Memory B cell (primary cell): ENCODE results near the gene DCAF8.

Source experiments
- ATAC-seq: fragments of 150-1000 bp; cut with Tn5 transposase; 2 replicates; pipeline ENCODE4 v1.10.0; 2021; ENCODE audit warnings: low read depth, mild to moderate bottlenecking, moderate library complexity
- DNase-seq, 2 donors: peaks; one replicate each; pipeline ENCODE4 v3.0.0; 2022; ENCODE audit warnings: low spot score in 2 of 2
- H3K27ac Mint-ChIP-seq: one replicate; pipeline ENCODE4 v1.8.0; 2022; ENCODE audit warnings: mild to moderate bottlenecking, moderate library complexity, mixed read lengths
- H3K27me3 Mint-ChIP-seq: one replicate; pipeline ENCODE4 v1.8.0; 2022; ENCODE audit warnings: mixed read lengths
- H3K36me3 Mint-ChIP-seq: one replicate; pipeline ENCODE4 v1.8.0; 2022; ENCODE audit warnings: mild to moderate bottlenecking, mixed read lengths
- H3K4me1 Mint-ChIP-seq: one replicate; pipeline ENCODE4 v1.8.0; 2022; ENCODE audit warnings: mixed read lengths
- H3K4me3 Mint-ChIP-seq: one replicate; pipeline ENCODE4 v1.8.0; 2022; ENCODE audit warnings: mild to moderate bottlenecking, moderate library complexity, mixed read lengths
- H3K9me3 Mint-ChIP-seq: one replicate; pipeline ENCODE4 v1.8.0; 2022; ENCODE audit warnings: mixed read lengths

DCAF8 gene

DNA sequence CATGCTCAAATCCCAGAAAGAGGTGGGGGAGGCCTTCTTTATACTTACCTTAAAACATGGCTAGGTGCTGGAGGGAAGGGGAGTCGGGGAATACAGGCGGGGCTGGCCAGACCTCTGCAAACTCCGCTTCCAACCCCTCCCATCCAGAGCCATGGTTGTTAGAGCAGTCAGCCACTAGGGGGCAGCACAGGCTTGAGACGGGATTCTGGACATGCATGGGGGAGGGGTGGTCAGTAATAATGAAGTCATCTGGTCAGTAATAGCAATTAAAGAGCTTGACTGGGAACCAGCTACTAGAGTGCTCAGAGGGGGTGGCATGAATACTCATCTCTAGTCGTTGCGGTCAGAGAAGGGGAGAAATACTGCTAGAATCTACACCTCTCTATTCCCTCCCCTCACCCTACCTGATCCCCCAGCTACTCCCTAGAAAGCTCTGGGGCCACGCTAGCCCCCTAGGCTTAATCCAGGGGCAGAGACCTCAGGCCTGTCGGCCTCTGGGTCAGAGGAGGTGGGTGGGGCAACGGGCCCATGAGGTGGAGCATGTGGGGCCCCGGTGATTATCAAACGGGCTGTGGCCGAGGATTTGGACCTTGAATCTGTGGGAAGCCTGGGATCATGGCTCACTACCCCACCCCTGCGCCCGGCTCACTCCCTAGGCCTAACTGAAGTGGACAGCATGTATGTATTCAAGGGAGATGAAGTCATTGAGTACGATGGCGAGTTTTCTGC is 69.1 kb downstream of the DCAF8 start:
- Mint-ChIP-seq H3K4me3 (no peak overlapping the region), H3K9me3 (no peaks in the 10 kb centered on the region), H3K27ac (no peak overlapping the region), H3K4me1 (peaks cover 2% of the 10 kb centered on the region), H3K36me3 (no peaks in the 10 kb centered on the region), H3K27me3 (peaks cover 2% of the 10 kb centered on the region)
- ATAC-seq = peak; percentile 86
- DNase-seq = peak; percentile 87 to 89

DNA sequence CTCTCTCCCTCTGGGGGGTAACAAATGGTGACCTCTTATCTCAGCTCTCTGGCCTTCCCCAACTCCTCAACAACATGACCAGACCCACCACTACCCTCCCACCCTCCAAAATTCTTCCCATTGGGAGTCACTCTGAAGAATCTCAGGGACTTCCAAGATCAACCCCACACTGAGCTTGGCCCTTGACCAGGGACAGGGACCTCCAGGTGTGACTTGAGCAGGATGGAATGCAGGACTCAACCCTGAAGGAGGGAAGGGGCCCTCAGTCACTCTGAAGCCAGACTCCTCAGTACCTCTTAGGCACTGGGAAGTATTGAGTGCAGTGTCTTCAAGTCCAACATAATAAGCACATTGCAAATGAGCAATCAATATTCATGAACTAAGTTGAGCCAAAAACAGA is 70.1 kb downstream of the DCAF8 start:
- peaks cover 2% of the 10 kb centered on the region for H3K27me3 Mint-ChIP-seq
- ATAC-seq = no peak
- no peaks in the 10 kb centered on the region for H3K9me3 Mint-ChIP-seq

DNA sequence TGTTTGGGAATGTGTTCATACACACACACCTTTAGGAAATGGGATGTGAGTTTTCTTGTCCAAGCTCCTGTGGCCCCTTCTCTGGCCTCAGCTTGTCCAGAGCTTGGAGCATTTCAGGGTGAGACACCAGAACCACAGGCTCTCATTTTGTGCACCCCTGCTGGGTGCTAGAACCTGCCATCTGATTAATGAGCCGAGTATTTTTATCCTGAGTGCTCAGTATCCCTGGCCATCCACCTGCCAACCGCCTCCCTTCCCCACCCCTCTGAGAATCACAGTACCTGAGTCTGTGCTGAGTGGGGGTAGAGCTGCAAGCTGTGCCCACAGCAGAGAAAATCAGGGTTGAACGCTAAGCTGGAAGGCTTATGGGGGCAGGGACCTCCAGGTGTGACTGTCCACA is 70.6 kb downstream of the DCAF8 start:
- no peaks in the 10 kb centered on the region for H3K4me1 Mint-ChIP-seq
- ATAC-seq (no peak), DNase-seq (no peak)
- H3K9me3 Mint-ChIP-seq = no peaks in the 10 kb centered on the region
- no peak overlapping the region for H3K27ac Mint-ChIP-seq
- H3K4me3 Mint-ChIP-seq = no peak overlapping the region
- H3K36me3 Mint-ChIP-seq = no peaks in the 10 kb centered on the region
- H3K27me3 Mint-ChIP-seq = peaks cover 2% of the 10 kb centered on the region

More for the DNA sequence above, 70.1 kb downstream of the DCAF8 start:
- H3K4me1 Mint-ChIP-seq = peaks cover 2% of the 10 kb centered on the region
- H3K27ac Mint-ChIP-seq = no peak overlapping the region
- no peak for DNase-seq
- H3K4me3 Mint-ChIP-seq = no peak overlapping the region
- H3K36me3 Mint-ChIP-seq = no peaks in the 10 kb centered on the region

DNA sequence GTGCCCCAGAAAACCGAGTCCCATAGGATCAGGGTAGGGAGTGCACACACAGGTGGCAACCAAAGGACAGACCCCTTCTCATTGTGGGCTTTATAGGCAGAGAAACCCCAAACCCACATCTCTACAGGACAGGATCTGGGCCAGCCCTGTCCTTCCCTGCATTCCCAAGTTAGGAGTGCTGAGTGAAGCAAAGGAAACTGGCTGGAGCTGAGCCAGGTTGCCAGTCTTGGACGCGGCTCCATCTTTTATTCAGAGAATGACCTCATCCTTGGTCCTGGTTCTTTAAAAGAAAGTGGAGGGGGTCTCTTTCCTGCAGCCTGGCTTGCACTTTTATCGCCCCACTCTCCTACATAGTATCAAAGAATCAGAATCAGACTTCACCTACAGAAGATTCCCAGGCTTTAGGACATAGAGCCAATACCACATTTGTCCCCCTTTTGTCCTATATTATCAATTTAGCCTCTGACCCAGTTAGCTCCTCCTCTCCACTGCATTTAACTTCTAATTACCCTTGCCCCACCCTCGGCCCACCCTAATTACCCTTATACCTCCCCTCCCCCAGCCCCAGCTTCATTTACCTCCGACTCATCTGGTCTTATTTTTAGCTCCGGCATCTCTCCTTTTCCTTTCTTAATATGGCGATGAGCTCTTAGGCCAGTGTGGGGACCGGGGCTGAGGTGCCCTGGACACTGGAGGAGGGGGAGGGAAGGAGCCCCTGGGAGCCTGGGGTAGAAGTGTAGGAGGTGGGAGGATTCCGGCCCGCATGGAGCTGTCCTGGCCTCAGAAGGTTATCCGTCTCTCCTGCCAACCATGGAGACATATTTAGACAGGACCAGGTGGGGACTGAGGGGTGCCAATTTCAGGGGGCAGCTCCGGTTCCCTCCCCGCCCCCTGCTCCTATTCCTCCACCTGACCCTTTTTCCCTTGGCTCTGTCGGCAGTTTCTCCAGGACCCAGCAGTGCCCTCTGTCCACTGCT is 72.4 kb downstream of the DCAF8 start, which contains the start of gene CASQ1:
TSS of gene CASQ1 (plus strand) at position 927 of the 977 bp plus-strand sequence. CDS start 177 bp downstream, outside the sequence.
- no peak for DNase-seq
- Mint-ChIP-seq H3K27me3 (peaks cover 9% of the 10 kb centered on the region), H3K4me1 (no peaks in the 10 kb centered on the region), H3K9me3 (no peaks in the 10 kb centered on the region), H3K36me3 (no peaks in the 10 kb centered on the region), H3K4me3 (no peak within 1 kb of the TSS), H3K27ac (no peak within 1 kb of the TSS)
- ATAC-seq = no peak

DNA sequence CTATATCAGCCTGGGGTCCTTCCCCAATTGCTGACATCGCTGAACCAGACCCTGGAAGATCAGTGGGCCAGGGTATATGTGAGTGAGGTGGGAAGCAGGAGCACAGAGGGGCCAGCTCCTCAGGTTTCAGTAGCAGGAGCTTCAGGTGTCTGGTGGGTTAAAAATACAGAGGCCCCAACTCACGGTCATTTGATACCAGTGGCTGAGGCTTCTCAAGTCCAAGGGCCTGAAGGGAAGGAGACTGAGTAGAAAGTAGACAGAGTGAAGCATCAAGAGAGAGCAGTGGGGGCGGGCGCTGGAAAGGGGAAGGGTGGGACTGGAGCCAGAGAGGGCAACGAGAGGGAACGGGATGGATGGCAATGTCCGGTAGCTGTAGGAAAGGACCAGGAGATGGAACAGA is 74.0 kb downstream of the DCAF8 start:
- H3K4me3 Mint-ChIP-seq = no peak overlapping the region
- H3K4me1 Mint-ChIP-seq = no peaks in the 10 kb centered on the region
- no peak overlapping the region for H3K27ac Mint-ChIP-seq
- peaks cover 9% of the 10 kb centered on the region for H3K27me3 Mint-ChIP-seq
- no peak for DNase-seq
- no peaks in the 10 kb centered on the region for H3K36me3 Mint-ChIP-seq
- ATAC-seq = no peak
- H3K9me3 Mint-ChIP-seq = no peaks in the 10 kb centered on the region

DNA sequence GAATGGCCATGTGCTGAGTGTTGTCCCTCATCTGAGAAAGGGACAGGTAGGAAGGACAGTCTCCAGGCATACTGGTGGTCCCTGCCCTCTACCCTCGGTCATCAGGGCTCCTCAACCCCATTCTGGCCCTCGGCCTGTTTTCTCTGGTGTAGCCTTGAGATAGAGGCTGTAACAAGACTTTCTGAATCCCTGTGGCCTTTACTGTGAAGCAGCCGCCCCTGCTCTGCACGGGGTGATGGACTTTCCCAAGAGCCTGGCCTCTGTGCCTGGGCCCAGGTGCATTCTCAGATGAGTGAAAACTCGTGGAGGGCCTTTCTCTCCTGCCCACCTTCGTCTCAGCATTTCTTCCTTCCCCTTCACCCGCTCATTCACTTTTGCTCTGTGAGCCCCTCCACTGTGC is 74.9 kb downstream of the DCAF8 start:
- DNase-seq (no peak), ATAC-seq (no peak)
- Mint-ChIP-seq H3K27ac (no peak overlapping the region), H3K4me3 (no peak overlapping the region), H3K9me3 (no peaks in the 10 kb centered on the region), H3K27me3 (peaks cover 11% of the 10 kb centered on the region), H3K4me1 (no peaks in the 10 kb centered on the region), H3K36me3 (no peaks in the 10 kb centered on the region)

DNA sequence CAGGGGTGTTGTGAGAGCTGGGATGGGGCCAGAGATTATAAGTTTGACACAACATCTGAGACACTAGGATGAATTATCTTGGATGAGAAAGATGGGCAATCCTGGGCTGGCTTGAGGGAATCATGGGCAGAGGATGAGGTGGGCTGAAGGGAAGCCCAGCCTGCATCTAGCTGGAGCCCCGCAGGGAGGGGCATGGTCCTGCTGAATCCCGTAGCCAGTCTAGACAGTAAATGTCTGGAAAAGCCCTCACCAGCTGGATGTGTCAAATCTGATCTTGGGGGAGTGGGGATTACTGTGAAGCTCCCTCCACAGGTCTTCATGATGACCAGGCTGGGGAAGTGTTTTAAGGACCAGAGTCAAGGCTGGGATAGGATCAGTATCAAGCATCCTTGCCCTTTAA is 75.6 kb downstream of the DCAF8 start:
- no peaks in the 10 kb centered on the region for H3K36me3 Mint-ChIP-seq
- DNase-seq (no peak), ATAC-seq (no peak)
- no peak overlapping the region for H3K27ac Mint-ChIP-seq
- peaks cover 13% of the 10 kb centered on the region for H3K27me3 Mint-ChIP-seq
- no peaks in the 10 kb centered on the region for H3K4me1 Mint-ChIP-seq
- no peaks in the 10 kb centered on the region for H3K9me3 Mint-ChIP-seq
- no peak overlapping the region for H3K4me3 Mint-ChIP-seq

DNA sequence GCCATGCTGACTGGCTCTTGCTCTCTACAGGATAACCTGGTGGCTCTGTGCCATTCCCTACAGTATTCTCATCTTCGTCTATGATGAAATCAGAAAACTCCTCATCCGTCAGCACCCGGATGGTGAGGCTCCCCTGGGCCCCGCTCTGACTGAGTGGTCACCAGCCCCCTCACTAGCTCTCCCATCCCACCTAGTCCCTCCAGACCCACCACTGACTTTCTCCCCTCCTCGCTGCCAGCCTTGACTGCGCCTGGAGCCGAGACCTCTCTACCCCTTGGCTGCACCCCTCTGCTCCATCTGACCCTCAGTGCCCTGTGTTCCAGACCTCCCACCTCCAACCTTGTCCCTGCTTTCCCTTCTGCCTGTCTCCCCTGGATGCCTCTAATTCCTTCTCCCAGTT is 76.1 kb downstream of the DCAF8 start:
- H3K9me3 Mint-ChIP-seq = no peaks in the 10 kb centered on the region
- peaks cover 14% of the 10 kb centered on the region for H3K27me3 Mint-ChIP-seq
- H3K4me1 Mint-ChIP-seq = no peaks in the 10 kb centered on the region
- no peak for DNase-seq
- H3K4me3 Mint-ChIP-seq = no peak overlapping the region
- H3K36me3 Mint-ChIP-seq = no peaks in the 10 kb centered on the region
- no peak for ATAC-seq
- H3K27ac Mint-ChIP-seq = no peak overlapping the region

DNA sequence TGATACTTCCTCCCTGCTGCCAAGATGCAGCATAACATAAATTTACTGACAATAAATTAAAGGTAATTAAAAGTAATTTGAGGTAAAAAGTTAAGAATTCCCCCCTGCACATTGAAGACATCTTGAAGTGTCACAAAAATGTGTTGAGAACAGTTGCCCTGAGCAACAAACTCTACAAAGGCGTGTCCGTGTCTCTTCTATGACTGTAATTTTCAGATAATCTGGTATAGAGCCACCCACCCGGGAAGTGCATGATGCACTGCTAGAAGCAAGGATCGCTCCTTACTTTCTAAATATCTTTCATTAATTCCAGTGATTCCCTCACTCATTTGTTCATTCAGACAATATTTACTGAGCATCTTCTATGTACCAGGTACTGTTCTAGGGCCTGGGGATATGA is 83.0 kb downstream of the DCAF8 start:
- no peaks in the 10 kb centered on the region for H3K36me3 Mint-ChIP-seq
- H3K27ac Mint-ChIP-seq = no peak overlapping the region
- no peaks in the 10 kb centered on the region for H3K4me1 Mint-ChIP-seq
- H3K27me3 Mint-ChIP-seq = peaks cover 8% of the 10 kb centered on the region
- no peaks in the 10 kb centered on the region for H3K9me3 Mint-ChIP-seq
- no peak for DNase-seq
- ATAC-seq = no peak
- no peak overlapping the region for H3K4me3 Mint-ChIP-seq

DNA sequence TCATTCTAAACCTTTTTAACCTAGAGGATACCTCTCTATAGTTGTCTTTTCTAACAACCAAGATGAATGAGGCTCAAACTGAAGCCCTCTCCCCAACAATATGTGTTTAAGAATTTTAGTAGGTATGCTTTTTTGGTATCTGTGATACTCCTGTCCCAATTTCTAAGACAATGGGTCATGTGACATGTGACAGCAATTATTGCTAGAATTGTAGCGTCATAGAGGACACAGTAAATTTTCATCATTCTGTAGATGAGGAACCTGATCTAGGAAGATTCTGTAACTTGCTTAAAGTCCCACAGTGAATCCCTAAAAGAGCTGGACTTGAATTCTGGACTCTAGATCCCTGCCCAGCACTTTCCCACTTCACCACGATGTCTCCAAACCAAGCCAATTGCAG is 83.6 kb downstream of the DCAF8 start:
- no peak for DNase-seq
- Mint-ChIP-seq H3K9me3 (no peaks in the 10 kb centered on the region), H3K36me3 (no peaks in the 10 kb centered on the region), H3K27ac (no peak overlapping the region), H3K27me3 (peaks cover 8% of the 10 kb centered on the region), H3K4me3 (no peak overlapping the region), H3K4me1 (no peaks in the 10 kb centered on the region)
- no peak for ATAC-seq

DNA sequence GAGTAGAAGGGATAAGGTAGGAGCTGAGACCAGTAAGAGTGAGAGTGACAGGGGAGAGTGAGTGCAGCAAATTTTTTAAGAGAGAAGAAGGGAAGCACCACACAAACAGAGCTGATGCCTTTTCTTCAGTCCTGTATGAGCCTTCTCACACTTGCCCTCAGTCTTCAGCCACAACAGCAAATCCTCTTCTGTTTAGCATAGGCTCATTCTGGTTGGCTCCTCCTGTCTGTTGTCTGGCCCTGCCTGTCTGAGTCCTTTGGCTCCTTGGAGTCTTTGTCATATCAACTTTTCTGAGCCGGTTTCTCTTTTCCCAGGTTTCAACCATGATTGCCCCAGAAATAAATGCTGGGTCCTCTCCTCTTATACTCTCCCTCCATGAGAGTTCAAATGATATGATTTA is 84.7 kb downstream of the DCAF8 start:
- DNase-seq = no peak
- no peak overlapping the region for H3K4me3 Mint-ChIP-seq
- no peaks in the 10 kb centered on the region for H3K9me3 Mint-ChIP-seq
- H3K4me1 Mint-ChIP-seq = no peaks in the 10 kb centered on the region
- peaks cover 6% of the 10 kb centered on the region for H3K27me3 Mint-ChIP-seq
- ATAC-seq = no peak
- H3K36me3 Mint-ChIP-seq = no peaks in the 10 kb centered on the region
- no peak overlapping the region for H3K27ac Mint-ChIP-seq

DNA sequence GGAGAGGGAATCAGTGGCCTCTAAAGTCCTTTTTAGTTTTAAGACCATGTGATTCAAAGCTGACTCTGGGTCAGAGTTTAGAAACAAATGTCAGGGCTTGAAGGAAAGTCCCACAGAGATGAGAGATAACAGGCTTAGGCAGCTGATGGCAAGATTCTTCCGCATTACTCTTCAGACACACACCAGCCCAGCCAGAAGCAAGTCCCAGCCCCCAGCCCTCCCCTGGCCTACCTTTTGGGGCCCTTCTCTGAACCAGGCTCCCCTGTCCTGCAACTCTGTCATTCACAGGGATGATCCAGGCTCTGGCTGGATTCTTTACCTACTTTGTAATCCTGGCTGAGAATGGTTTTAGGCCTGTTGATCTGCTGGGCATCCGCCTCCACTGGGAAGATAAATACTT is 85.1 kb downstream of the DCAF8 start:
- no peak for DNase-seq
- Mint-ChIP-seq H3K4me1 (no peaks in the 10 kb centered on the region), H3K9me3 (no peaks in the 10 kb centered on the region), H3K27me3 (peaks cover 6% of the 10 kb centered on the region), H3K4me3 (no peak overlapping the region), H3K36me3 (no peaks in the 10 kb centered on the region), H3K27ac (no peak overlapping the region)
- ATAC-seq = no peak

DNA sequence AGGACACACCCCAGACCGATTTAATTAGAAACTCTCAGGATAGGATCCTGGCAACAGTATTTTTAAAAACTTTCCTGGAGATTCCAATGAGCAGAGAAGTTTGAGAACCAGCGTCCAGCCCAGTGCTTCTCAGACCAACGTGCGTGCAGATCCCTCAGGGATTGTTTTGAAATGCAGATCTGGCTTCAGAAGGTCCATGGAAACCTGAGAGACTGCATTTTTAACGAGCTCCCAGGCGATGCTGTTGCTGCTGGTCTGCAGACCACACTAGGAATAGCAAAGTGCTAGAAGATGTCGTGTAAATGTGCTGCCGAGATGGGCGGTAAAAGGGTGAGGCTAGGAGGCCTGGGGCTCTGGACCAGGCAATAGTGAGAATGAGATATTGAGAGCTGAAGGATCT is 90.4 kb downstream of the DCAF8 start:
- Mint-ChIP-seq H3K4me3 (no peak overlapping the region), H3K27ac (no peak overlapping the region), H3K36me3 (no peaks in the 10 kb centered on the region), H3K4me1 (peaks cover 12% of the 10 kb centered on the region), H3K27me3 (no peaks in the 10 kb centered on the region), H3K9me3 (no peaks in the 10 kb centered on the region)
- no peak for ATAC-seq
- DNase-seq = no peak

DNA sequence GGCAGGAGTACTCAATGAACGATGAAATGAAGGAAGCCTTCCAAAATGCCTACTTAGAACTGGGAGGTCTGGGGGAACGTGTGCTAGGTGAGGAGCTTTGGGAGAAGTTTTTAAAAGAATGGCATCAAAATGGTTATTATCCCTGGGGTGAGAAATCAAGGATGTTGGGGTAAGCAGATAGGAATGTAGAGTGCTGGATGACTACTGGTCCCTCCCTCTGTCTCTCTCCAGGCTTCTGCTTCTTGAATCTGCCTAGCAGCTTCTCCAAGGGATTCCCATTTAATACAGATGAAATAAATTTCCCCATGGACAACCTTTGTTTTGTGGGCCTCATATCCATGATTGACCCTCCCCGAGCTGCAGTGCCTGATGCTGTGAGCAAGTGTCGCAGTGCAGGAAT is 91.0 kb downstream of the DCAF8 start:
- ATAC-seq (no peak), DNase-seq (no peak)
- Mint-ChIP-seq H3K36me3 (no peaks in the 10 kb centered on the region), H3K27me3 (peaks cover 3% of the 10 kb centered on the region), H3K9me3 (no peaks in the 10 kb centered on the region), H3K4me3 (no peak overlapping the region), H3K27ac (no peak overlapping the region), H3K4me1 (peaks cover 15% of the 10 kb centered on the region)
